OCI-LY7 (cell line): ENCODE data around the gene PRSS38. TPM values are rescaled to one million over a fixed set of nuclear protein-coding genes. Genes with fewer than 3 reads are reported as not detected.

Experiments used
- BruUV-seq: library from RNA; stranded (reverse); fragments of 400-500 nt; replicated peaks from 2 replicates; lab custom pipeline; 2021; lab: Mats Ljungman, UMichigan
- CTCF ChIA-PET: fragments of 300-600 bp; sonication (Branson Sonifier 250); formaldehyde crosslinking; loops from one replicate; lab custom pipeline; 2022; ENCODE audit warnings: antibody characterized with exemption; ENCODE audit not compliant: unreplicated experiment; lab: Charles Lee
- POLR2A ChIA-PET: fragments of 300-600 bp; sonication (Branson Sonifier 250); formaldehyde crosslinking; loops from one replicate; lab custom pipeline; 2022; ENCODE audit warnings: antibody characterized with exemption; lab: Charles Lee
- DNase-seq: peaks from one replicate; pipeline ENCODE4 v3.0.0-alpha.2; 2015; ENCODE audit warnings: low spot score
- H2AFZ ChIP-seq: fragments of 200-600 bp; sonication (generic), shearing (Covaris generic); 2 replicates; pipeline ENCODE4 v1.6.1; 2014; ENCODE audit warnings: mild to moderate bottlenecking, antibody characterized with exemption, low read length, moderate library complexity
- H3K27ac ChIP-seq: fragments of 200-600 bp; sonication (generic); 2 replicates; pipeline ENCODE4 v1.5.1; 2014; ENCODE audit warnings: mixed run types, low read depth, mild to moderate bottlenecking, moderate library complexity, low read length, inconsistent platforms; ENCODE audit not compliant: poor library complexity, severe bottlenecking
- H3K36me3 ChIP-seq: fragments of 200-600 bp; sonication (generic); 2 replicates; pipeline ENCODE4 v1.6.1; 2014; ENCODE audit warnings: mild to moderate bottlenecking, antibody characterized with exemption, low read length, moderate library complexity, mixed read lengths; ENCODE audit not compliant: insufficient read depth
- H3K4me1 ChIP-seq: fragments of 200-600 bp; sonication (generic); 2 replicates; pipeline ENCODE4 v1.5.1; 2014; ENCODE audit warnings: mild to moderate bottlenecking, low read length; ENCODE audit not compliant: insufficient read depth, poor library complexity, severe bottlenecking
- H3K4me2 ChIP-seq: fragments of 200-600 bp; sonication (generic); 2 replicates; pipeline ENCODE4 v1.6.1; 2014; ENCODE audit warnings: mild to moderate bottlenecking, low read length
- H3K4me3 ChIP-seq: fragments of 200-600 bp; sonication (generic); 2 replicates; pipeline ENCODE4 v1.5.1; 2014; ENCODE audit warnings: mild to moderate bottlenecking, low read depth, low read length; ENCODE audit not compliant: poor library complexity, severe bottlenecking
- H3K79me2 ChIP-seq: fragments of 200-600 bp; sonication (generic); 2 replicates; pipeline ENCODE4 v1.6.1; 2016; ENCODE audit warnings: low read depth, mild to moderate bottlenecking, low read length, moderate library complexity, mixed read lengths; ENCODE audit not compliant: insufficient read depth
- H3K9me2 ChIP-seq: fragments of 200-600 bp; sonication (generic); 2 replicates; pipeline ENCODE4 v1.6.1; 2016; ENCODE audit warnings: mild to moderate bottlenecking, low read length, mixed read lengths; ENCODE audit not compliant: insufficient read depth
- H3K9me3 ChIP-seq: fragments of 200-600 bp; sonication (generic); 2 replicates; pipeline ENCODE4 v1.6.1; 2014; ENCODE audit warnings: mild to moderate bottlenecking, mixed run types, low read length, mixed read lengths
- H4K20me1 ChIP-seq: fragments of 200-600 bp; sonication (generic); 2 replicates; pipeline ENCODE4 v1.6.1; 2014; ENCODE audit warnings: mild to moderate bottlenecking, antibody characterized with exemption, low read length, moderate library complexity, mixed read lengths; ENCODE audit not compliant: insufficient read depth
- CTCF ChIP-seq: fragments of 200-600 bp; sonication (generic); conservative IDR thresholded peaks from 2 replicates; pipeline ENCODE4 v1.5.1; 2014; ENCODE audit warnings: mild to moderate bottlenecking, antibody characterized with exemption, low read length, moderate library complexity, mixed read lengths
- EZH2phosphoT487 ChIP-seq: fragments of 200-600 bp; sonication (generic); IDR thresholded peaks from 2 replicates; pipeline ENCODE4 v1.6.1; 2018; ENCODE audit warnings: low read depth, borderline replicate concordance, mild to moderate bottlenecking, mixed run types, antibody characterized with exemption, low read length, moderate library complexity, mixed read lengths
- intact Hi-C: fragments of 100-400 bp; cut with micrococcal nuclease; formaldehyde crosslinking; loops from one replicate; pipeline ENCODE4 v1.10.0; 2022; ENCODE audit not compliant: unreplicated experiment
- total RNA-seq, 2 experiments: library from RNA; depleted of rRNA in 1 of 2; stranded (reverse); fragments of >200 nt in 1 of 2; shearing (Covaris generic) in 1 of 2; gene quantifications; 2 replicates each; pipeline ENCODE4 v1.2.3, GENCODE V29; 2014 to 2022

PRSS38 gene
- total RNA-seq, 2 experiments from 2014 or later, result not detected

GRCh38 chr1:227888404-227889046, 73.0 kb downstream of the PRSS38 start:
- no peak for DNase-seq
- H3K4me1 ChIP-seq, result no peaks in the 10 kb centered on the region
- H4K20me1 ChIP-seq, result no peaks in the 10 kb centered on the region
- no peak overlapping the region for H3K4me2 ChIP-seq
- no peak overlapping the region for H3K27ac ChIP-seq
- H3K9me2 ChIP-seq, result no peaks in the 10 kb centered on the region
- no peak for TF ChIP-seq EZH2phosphoT487
- H3K4me3 ChIP-seq, result no peak overlapping the region
- no peaks in the 10 kb centered on the region for H3K79me2 ChIP-seq
- BruUV-seq, result no TSS peak
- H2AFZ ChIP-seq, result no peak overlapping the region
- ChIA-PET POLR2A (no interaction called here), CTCF (no interaction called here)
- H3K36me3 ChIP-seq, result no peaks in the 10 kb centered on the region
- H3K9me3 ChIP-seq, result no peaks in the 10 kb centered on the region
- intact Hi-C loops, result no loop called here

GRCh38 chr1:227889047-227889862, 73.8 kb downstream of the PRSS38 start:
- no peaks in the 10 kb centered on the region for H3K9me2 ChIP-seq
- no peak overlapping the region for H3K4me2 ChIP-seq
- DNase-seq, result no peak
- CTCF ChIA-PET, result no interaction called here
- intact Hi-C loops, result no loop called here
- TF ChIP-seq EZH2phosphoT487, result no peak
- no peak for TF ChIP-seq CTCF
- no peaks in the 10 kb centered on the region for H4K20me1 ChIP-seq
- no peaks in the 10 kb centered on the region for H3K36me3 ChIP-seq
- no peak overlapping the region for H2AFZ ChIP-seq
- no peak overlapping the region for H3K4me3 ChIP-seq
- no peaks in the 10 kb centered on the region for H3K79me2 ChIP-seq
- no TSS peak for BruUV-seq
- POLR2A ChIA-PET, result no interaction called here
- H3K9me3 ChIP-seq, result no peaks in the 10 kb centered on the region
- H3K27ac ChIP-seq, result no peak overlapping the region
- no peaks in the 10 kb centered on the region for H3K4me1 ChIP-seq

- POLR2A ChIA-PET, result no interaction called here
- DNase-seq, result no peak
- intact Hi-C loops, result no loop called here
Measured at GRCh38 chr1:227889863-227890405, 74.5 kb downstream of the PRSS38 start.

More at GRCh38 chr1:227889863-227890405, 74.5 kb downstream of the PRSS38 start:
- Histone ChIP-seq H4K20me1 (no peaks in the 10 kb centered on the region), H3K36me3 (no peaks in the 10 kb centered on the region), H3K9me2 (no peaks in the 10 kb centered on the region), H3K4me2 (no peak overlapping the region), H2AFZ (no peak overlapping the region), H3K79me2 (no peaks in the 10 kb centered on the region), H3K27ac (no peak overlapping the region), H3K9me3 (no peaks in the 10 kb centered on the region), H3K4me3 (no peak overlapping the region), H3K4me1 (no peaks in the 10 kb centered on the region)
- TF ChIP-seq EZH2phosphoT487 (no peak), CTCF (no peak)
- no TSS peak for BruUV-seq
- CTCF ChIA-PET, result no interaction called here
